ENCODE results near the gene RGS6.
"Not testable (repeated sequence)": the region's sequence is repeated elsewhere in the genome, so short reads cannot be mapped to it uniquely, and the experiment has no call there.

Gene RGS6

DNA sequence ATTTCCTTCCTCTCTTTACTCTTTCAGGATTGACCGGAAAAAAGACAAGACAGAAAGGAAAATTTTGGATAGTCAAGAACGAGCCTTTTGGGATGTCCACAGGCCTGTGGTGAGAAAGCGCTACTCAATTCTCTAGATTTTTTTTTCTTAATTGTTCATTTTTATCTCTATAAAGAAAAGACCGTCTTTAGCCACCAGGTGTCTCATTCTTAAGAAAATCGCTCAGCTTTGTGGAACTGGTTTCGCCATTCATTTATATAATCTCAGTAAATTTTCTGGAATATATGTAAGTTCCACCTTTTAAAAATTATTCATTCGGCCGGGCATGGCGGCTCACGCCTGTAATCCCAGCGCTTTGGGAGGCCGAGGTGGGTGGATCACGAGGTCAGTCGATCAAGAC, 540.6 kb downstream of the RGS6 start:
- DNase-seq: no peak

DNA sequence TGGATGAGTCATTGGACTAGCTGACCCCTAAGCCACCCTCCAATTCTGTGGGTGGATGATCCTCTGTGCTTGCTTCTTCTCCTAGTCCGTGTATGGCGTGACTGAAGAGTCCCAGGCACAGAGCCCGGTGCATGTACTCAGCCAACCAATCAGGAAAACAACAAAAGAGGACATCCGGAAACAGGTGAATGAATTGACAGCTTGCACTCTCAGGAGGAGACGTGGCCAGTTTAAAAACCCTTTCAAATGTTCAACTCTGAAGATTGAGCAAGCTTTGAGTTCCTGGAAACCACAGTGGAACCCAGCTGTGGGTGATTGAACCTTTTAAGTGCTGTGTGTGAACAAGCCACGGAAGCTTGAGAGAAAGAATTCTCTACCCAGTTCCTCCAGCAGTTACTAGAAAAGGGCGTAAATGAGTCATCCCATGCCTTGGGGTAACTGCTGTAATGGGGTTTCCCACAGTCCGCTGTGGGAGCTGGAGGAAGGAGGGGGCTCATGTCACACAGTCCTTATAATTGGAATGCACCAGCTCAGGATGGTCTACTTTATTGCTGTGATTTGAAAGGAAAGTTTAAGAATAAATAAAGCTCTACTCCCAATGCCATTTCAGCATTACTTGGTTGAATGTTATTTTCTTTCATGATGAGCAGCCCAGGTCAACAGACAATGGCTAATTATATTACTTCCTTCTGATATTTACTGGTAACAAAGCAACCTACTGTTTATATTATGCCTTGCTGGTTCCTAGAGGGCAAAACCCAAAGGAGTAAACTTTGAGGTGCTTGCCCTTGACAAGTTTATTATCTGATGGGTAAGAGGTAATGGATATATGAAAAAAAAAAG, 544.6 kb downstream of the RGS6 start:
- DNase-seq: peak; percentile 34

- not testable (repeated sequence) for DNase-seq
Measured at GRCh38 chr14:72477578-72477977, 545.3 kb downstream of the RGS6 start.

DNA sequence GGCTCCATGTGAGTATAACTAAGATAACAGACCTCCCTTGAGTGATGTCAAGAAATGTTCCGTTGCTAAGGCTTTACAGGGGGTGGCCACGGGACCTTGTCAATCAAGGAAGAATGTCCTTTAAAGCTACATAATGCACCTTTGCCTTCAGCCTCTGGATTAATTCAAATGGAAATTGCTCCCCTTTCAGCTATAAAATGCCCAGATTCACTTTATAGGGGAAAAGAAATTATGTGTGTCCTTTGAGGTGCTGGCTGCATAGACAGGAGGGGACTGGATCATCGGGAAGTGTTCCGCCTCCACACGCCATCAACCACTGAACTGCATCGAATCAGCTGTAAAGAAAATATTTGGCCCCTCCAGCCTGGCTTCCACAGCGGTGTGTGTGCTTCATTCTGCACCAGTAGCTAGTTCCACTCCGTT, 546.3 kb downstream of the RGS6 start:
- DNase-seq: no peak

DNA sequence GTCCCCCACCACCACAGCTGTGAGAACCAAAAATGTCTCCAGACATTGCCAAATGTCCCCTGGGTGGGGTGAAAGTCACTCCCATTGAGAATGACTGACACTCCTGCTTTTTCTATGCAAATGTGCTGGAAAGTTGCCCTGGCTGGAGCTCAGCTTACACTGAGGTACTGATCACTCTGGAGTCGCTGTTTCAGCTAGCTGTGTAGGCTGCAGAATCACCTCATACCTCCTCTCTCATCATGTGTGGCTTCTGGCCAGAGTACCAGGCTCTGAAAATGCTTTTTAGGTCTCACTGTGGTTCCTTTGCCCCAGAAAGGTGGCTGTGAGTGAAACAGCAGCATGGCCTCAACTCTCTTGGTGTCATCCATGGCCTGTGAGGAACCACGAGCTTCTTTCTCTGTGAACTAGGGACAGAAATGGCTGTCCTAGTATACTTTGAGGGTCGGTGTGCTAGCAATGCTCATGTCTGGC, 547.3 kb downstream of the RGS6 start:
- DNase-seq: no peak

GRCh38 chr14:72480464-72481243, 548.4 kb downstream of the RGS6 start:
- no peak for DNase-seq

GRCh38 chr14:72483311-72483710, 551.1 kb downstream of the RGS6 start:
- DNase-seq: no peak

- no peak for DNase-seq
Measured at GRCh38 chr14:72485695-72486094, 553.5 kb downstream of the RGS6 start.

GRCh38 chr14:72488514-72488913, 556.3 kb downstream of the RGS6 start:
- DNase-seq: no peak

DNA sequence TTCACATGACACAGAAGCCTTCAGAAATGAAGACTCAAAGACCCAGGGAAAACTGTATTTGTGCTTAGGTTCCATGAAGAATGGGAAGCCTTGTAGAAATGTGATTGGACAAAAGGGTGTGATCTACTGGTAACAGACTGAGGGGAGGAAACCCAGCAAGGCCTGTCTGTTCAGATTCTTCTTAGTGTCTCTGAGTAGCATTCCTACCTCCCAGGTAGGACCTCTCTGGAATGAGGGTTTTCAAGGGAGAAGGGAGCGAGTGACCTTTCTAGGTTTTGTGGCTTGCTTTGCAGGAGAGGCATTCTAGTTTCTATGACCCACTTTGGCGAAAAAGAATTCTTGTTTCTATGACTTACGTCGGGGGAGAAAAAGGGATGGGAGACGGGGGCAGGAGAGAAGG, 560.0 kb downstream of the RGS6 start:
- no peak for DNase-seq

- DNase-seq: no peak
Measured at GRCh38 chr14:72495668-72496067, 563.4 kb downstream of the RGS6 start.

DNA sequence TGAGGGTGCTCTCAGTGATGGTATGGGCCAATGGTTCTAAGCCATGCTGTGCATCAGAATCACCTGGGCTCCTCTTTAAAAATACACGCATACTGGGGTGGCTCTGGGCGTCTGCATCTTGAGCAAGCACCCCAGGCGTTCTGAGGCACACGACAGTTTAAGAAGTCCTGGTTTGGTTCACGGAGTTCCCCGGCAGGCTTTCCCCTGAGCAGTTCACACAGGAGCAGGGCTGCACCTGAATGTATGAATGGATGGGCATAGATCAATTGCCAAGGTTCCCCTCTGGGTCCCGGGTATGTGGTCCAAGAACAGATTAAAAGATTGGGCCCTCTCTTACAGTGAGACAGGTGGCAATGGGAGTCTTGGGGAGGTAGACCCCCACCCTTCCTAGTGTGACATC, 566.4 kb downstream of the RGS6 start:
- no peak for DNase-seq

- DNase-seq: no peak
Measured at GRCh38 chr14:72499746-72500145, 567.5 kb downstream of the RGS6 start.

- DNase-seq: no peak
Measured at GRCh38 chr14:72500234-72500838, 568.1 kb downstream of the RGS6 start.

DNA sequence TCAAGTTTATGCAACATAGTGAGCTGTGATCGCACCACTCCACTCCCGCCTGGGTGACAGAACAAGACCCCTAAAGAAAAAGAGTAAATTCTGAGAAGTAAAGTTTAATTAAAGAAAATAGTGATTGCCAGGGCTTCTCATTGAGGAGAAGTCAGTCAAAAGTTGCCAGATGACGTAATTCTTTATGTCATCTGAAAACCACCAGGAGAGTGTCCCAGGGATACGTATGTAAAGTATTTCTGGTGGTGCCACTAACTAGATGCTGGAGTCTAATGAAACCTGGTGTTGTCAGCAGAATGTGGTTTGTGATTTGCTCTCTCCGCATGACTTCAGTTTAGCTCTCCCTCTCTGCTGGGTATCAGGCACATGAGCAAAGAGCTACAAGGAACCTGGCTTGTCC, 569.2 kb downstream of the RGS6 start:
- no peak for DNase-seq

- DNase-seq: no peak
Measured at GRCh38 chr14:72503271-72503670, 571.0 kb downstream of the RGS6 start.

DNA sequence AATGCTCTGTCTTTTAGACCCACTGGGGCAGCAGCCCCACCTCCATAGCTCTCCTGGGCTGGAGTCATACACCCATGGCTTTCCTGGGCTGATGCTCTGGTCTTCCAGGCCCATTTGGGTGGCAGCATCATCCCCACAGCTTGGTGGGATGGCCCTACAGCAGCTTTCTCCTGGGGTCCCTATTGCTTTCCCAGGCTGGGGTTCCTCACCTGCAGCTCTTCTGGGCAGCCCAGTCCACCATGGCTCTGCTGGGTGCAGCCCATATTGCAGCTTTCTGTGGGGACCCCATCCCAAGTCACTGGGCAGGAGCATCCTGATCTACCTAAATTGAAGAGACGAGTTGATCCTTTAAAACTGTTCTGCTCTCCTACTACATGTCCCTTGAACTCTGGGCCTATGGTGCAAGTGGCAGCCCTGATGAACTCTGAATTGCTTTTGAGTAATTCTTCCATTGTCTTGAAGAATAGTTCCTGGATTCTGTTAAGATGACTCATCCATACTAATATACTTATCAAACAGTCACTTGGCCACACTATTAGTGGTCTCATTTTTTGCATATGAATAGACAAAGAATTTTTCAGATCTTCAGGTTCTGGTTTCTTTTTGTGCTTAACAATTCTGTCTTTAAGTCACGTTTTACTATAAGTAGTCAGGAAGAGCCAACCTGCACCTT, 571.6 kb downstream of the RGS6 start:
- DNase-seq: no peak

GRCh38 chr14:72510566-72510965, 578.3 kb downstream of the RGS6 start:
- no peak for DNase-seq

DNA sequence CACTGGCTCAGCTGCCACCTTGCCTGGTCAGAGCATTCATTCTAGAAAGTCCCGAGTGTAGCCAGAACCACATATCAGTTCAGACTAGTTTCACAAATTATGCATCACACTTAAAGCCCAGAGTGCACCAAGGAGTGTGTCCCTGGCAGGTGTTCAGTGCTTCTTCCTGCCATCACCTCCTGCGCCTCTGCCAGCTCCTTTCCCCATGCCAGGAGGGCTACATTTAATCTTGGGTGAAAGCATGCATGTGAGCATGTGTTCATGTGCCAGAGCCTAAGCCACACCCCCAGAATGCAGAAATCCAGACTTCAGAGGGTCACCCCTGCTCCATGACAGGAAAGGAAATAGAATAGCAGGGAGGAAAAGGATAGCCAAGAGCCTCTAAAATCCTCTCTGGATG, 580.1 kb downstream of the RGS6 start:
- DNase-seq: no peak

- no peak for DNase-seq
Measured at GRCh38 chr14:72512925-72513324, 580.7 kb downstream of the RGS6 start.

DNA sequence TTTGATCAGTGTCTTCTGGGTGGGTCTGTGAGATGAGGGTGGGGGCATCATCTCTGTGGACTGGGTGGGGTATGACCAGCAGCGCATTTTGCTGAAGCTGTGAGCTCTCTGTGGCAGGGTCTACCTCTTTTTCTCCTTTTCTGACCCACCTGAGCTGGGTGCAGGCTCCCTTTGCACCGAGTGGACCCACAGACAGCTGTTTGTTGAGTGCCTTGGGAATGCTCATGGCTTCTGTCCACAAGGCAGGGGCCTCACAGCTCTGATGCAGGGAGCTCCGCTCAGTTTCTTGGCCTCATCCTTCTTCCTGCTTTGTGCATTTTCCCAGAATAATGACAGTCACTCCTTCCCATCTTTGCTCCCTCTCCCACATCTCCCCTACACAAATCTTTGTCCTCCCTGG, 581.1 kb downstream of the RGS6 start:
- DNase-seq: no peak

- no peak for DNase-seq
Measured at GRCh38 chr14:72513965-72514659, 581.9 kb downstream of the RGS6 start.

- no peak for DNase-seq
Measured at GRCh38 chr14:72514660-72515025, 582.4 kb downstream of the RGS6 start.
